ENCODE data around the gene FANK1.

GRCh38 chr10:126041804-126042231 lies 145.5 kb downstream of the FANK1 start:
- TF ChIP-seq POLR2A (IDR thresholded peaks at IDR 0.05) = peak in 2 of 3 donors; percentile 42 to 63
- TF ChIP-seq CTCF (IDR thresholded peaks at IDR 0.05) = no peak
